GM21619 (cell line): ENCODE measurements around the gene MMP28.

ENCODE experiments used
- ATAC-seq: cut with Tn5 transposase; IDR thresholded peaks from one replicate; pipeline ENCODE4 v1.9.1; 2021; ENCODE audit not compliant: unreplicated experiment

The MMP28 gene

GRCh38 chr17:35745246-35745645, 50.2 kb downstream of the MMP28 start:
- no peak for ATAC-seq

- ATAC-seq = no peak
Observed at GRCh38 chr17:35744830-35745229, 50.6 kb downstream of the MMP28 start.

- no peak for ATAC-seq
Observed at GRCh38 chr17:35743626-35744328, 51.7 kb downstream of the MMP28 start.

- ATAC-seq = no peak
Observed at GRCh38 chr17:35742896-35743477, 52.5 kb downstream of the MMP28 start.

- no peak for ATAC-seq
Observed at GRCh38 chr17:35742496-35742895, 52.9 kb downstream of the MMP28 start.

- ATAC-seq = no peak
Observed at GRCh38 chr17:35740997-35741931, 54.2 kb downstream of the MMP28 start.

GRCh38 chr17:35740216-35740615, 55.2 kb downstream of the MMP28 start:
- ATAC-seq = no peak

GRCh38 chr17:35738519-35739133, 56.8 kb downstream of the MMP28 start:
- no peak for ATAC-seq

GRCh38 chr17:35736236-35736635, 59.2 kb downstream of the MMP28 start:
- ATAC-seq = no peak

- ATAC-seq = no peak
Observed at GRCh38 chr17:35735036-35735805, 60.2 kb downstream of the MMP28 start.

GRCh38 chr17:35734396-35734795, 61.0 kb downstream of the MMP28 start:
- no peak for ATAC-seq

GRCh38 chr17:35733366-35733765, 62.1 kb downstream of the MMP28 start:
- ATAC-seq = no peak

- no peak for ATAC-seq
Observed at GRCh38 chr17:35732806-35733136, 62.7 kb downstream of the MMP28 start.

- ATAC-seq = no peak
Observed at GRCh38 chr17:35731917-35732805, 63.3 kb downstream of the MMP28 start.

GRCh38 chr17:35731239-35731916, 64.1 kb downstream of the MMP28 start, which contains the start of gene RASL10B:
Gene RASL10B (plus strand): TSS chr17:35731639. CDS start chr17:35735185, 3,546 bp downstream.
- no peak for ATAC-seq

- no peak for ATAC-seq
Observed at GRCh38 chr17:35730400-35731005, 64.9 kb downstream of the MMP28 start.

- no peak for ATAC-seq
Observed at GRCh38 chr17:35729405-35729833, 66.0 kb downstream of the MMP28 start.

GRCh38 chr17:35728551-35728950, 66.9 kb downstream of the MMP28 start:
- ATAC-seq = no peak

- no peak for ATAC-seq
Observed at GRCh38 chr17:35727635-35728034, 67.8 kb downstream of the MMP28 start.
